HL-60/S4 treated with phorbol 12-myristate 13-acetate at 8.2 ng/mL for 4 days and 3 days (cell line): ENCODE measurements around the gene PTPRN2.
"Not testable (repeated sequence)": the region's sequence is repeated elsewhere in the genome, so short reads cannot be mapped to it uniquely, and the experiment has no call there.

Experiments
- in situ Hi-C: fragments of 300-500 bp; cut with MboI; formaldehyde crosslinking; loops from 2 replicates; pipeline ENCODE4 v1.15.0; 2022; ENCODE audit warnings: low sequenced_read_pairs

PTPRN2 gene

GRCh38 chr7:157791666-157792065, 796.0 kb downstream of the PTPRN2 start:
- in situ Hi-C loops: no loop called here

GRCh38 chr7:157791261-157791660, 796.4 kb downstream of the PTPRN2 start:
- in situ Hi-C loops: no loop called here

- in situ Hi-C loops: no loop called here
These were observed 797.7 kb downstream of the PTPRN2 start for GRCh38 chr7:157789942-157790341.

GRCh38 chr7:157789094-157789493, 798.5 kb downstream of the PTPRN2 start:
- in situ Hi-C loops: no loop called here

- in situ Hi-C loops: no loop called here
These were observed 799.0 kb downstream of the PTPRN2 start for GRCh38 chr7:157788573-157788972.

- in situ Hi-C loops: no loop called here
These were observed 800.3 kb downstream of the PTPRN2 start for GRCh38 chr7:157787275-157787701.

- in situ Hi-C loops: no loop called here
These were observed 801.0 kb downstream of the PTPRN2 start for GRCh38 chr7:157786375-157787274.

- in situ Hi-C loops: no loop called here
These were observed 802.0 kb downstream of the PTPRN2 start for GRCh38 chr7:157785486-157786186.

- in situ Hi-C loops: no loop called here
These were observed 802.6 kb downstream of the PTPRN2 start for GRCh38 chr7:157784979-157785441.

GRCh38 chr7:157784041-157784835, 803.4 kb downstream of the PTPRN2 start:
- in situ Hi-C loops: no loop called here

- in situ Hi-C loops: no loop called here
These were observed 805.6 kb downstream of the PTPRN2 start for GRCh38 chr7:157782041-157782440.

GRCh38 chr7:157780721-157781120, 806.9 kb downstream of the PTPRN2 start:
- in situ Hi-C loops: no loop called here

- in situ Hi-C loops: no loop called here
These were observed 807.3 kb downstream of the PTPRN2 start for GRCh38 chr7:157780312-157780711.

- in situ Hi-C loops: no loop called here
These were observed 808.4 kb downstream of the PTPRN2 start for GRCh38 chr7:157779206-157779605.

GRCh38 chr7:157777194-157777762, 810.3 kb downstream of the PTPRN2 start:
- in situ Hi-C loops: not testable (repeated sequence)

GRCh38 chr7:157775560-157776332, 811.9 kb downstream of the PTPRN2 start:
- in situ Hi-C loops: no loop called here

GRCh38 chr7:157775021-157775559, 812.5 kb downstream of the PTPRN2 start:
- in situ Hi-C loops: no loop called here

GRCh38 chr7:157774495-157774894, 813.1 kb downstream of the PTPRN2 start:
- in situ Hi-C loops: no loop called here

GRCh38 chr7:157773361-157773760, 814.3 kb downstream of the PTPRN2 start:
- in situ Hi-C loops: no loop called here
